Measurements from ENCODE around the gene FAM20A. TPM values are rescaled to one million over a fixed set of nuclear protein-coding genes. Genes with fewer than 3 reads are reported as not detected.

The FAM20A gene
- total and polyA plus RNA-seq, 2 donors (not counting 1 experiment from before 2014, with no cell fraction given), result not detected

DNA sequence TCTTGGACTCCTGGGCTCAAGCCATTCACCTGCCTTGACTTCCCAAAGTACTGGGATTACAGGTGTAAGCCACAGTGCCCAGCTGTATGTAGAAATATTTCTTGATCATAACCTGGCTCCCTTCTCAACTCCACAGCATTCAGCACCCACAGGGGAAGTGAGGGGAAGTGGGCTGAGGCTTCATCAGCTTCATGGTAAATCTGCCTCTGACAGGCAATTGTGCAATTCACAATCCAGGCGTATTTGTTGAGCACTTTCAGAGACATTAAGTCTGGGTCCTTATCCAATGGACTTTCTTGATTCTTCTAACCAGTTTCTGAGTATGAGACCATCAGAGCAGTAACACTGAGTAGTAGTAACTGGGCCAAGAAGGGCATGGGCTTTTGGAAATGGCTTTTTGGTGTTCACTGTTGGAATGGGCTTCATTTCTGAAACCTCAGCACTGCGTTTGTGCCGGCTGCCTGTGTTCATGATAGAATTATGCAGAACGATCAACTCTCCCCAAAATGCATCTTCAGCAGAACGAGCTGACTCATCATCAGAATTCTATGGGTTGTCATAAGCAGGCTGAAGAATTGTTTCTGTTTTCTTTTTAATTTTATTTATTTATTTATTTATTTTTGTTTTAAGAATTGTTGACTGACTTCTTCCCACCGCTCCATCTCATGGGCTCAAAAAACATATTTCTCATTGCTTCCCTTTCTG, 28.9 kb downstream of the FAM20A start:
- Histone ChIP-seq H3K9me3 (ENCODE audit: control extremely low read depth in 1 of 3, control insufficient read depth in 2 of 3, insufficient read depth in 1 of 3, low read length in 2 of 3) (no peaks in the 10 kb centered on the region), H3K4me2 (replicated peaks; ENCODE audit: low read depth, low read length, poor library complexity, severe bottlenecking) (no peak overlapping the region), H2AFZ (ENCODE audit: insufficient read depth, low read depth, low read length, poor library complexity, severe bottlenecking) (no peak overlapping the region), H4K20me1 (ENCODE audit: control insufficient read depth, insufficient read depth, low read length, poor library complexity, severe bottlenecking) (no peaks in the 10 kb centered on the region), H3K4me3 (ENCODE audit: control extremely low read depth in 1 of 5, extremely low read depth in 1 of 5, insufficient read depth in 1 of 5, low read depth in 2 of 5, low read length in 4 of 5) (no peak overlapping the region), H3K9ac (ENCODE audit: low read length) (no peak overlapping the region), H3K36me3 (replicated peaks in 1 of 2; ENCODE audit: control extremely low read depth in 1 of 2, control insufficient read depth in 1 of 2, extremely low read depth in 1 of 2, insufficient read depth in 2 of 2, low read length in 1 of 2) (no peaks in the 10 kb centered on the region), H3K27ac (ENCODE audit: low read length in 2 of 2) (no peak overlapping the region), H3K4me1 (ENCODE audit: control insufficient read depth in 2 of 2, insufficient read depth in 2 of 2, low read length in 2 of 2) (no peaks in the 10 kb centered on the region), H3K27me3 (replicated peaks in 1 of 4; ENCODE audit: control extremely low read depth in 1 of 4, control insufficient read depth in 3 of 4, insufficient read depth in 4 of 4, low read length in 3 of 4) (no peaks in the 10 kb centered on the region), H3K79me2 (ENCODE audit: control insufficient read depth, insufficient read depth, low read length) (no peaks in the 10 kb centered on the region)
- no peak for DNase-seq
- no peaks in the 10 kb centered on the region for H3K9me3 Mint-ChIP-seq (ENCODE audit: insufficient read depth)
- 40% methylated on average over 1 of the region's 6 CpGs for WGBS (ENCODE audit: insufficient coverage)
- no peak overlapping the region for H3K4me3 Mint-ChIP-seq
- TF ChIP-seq, protein P1, sequence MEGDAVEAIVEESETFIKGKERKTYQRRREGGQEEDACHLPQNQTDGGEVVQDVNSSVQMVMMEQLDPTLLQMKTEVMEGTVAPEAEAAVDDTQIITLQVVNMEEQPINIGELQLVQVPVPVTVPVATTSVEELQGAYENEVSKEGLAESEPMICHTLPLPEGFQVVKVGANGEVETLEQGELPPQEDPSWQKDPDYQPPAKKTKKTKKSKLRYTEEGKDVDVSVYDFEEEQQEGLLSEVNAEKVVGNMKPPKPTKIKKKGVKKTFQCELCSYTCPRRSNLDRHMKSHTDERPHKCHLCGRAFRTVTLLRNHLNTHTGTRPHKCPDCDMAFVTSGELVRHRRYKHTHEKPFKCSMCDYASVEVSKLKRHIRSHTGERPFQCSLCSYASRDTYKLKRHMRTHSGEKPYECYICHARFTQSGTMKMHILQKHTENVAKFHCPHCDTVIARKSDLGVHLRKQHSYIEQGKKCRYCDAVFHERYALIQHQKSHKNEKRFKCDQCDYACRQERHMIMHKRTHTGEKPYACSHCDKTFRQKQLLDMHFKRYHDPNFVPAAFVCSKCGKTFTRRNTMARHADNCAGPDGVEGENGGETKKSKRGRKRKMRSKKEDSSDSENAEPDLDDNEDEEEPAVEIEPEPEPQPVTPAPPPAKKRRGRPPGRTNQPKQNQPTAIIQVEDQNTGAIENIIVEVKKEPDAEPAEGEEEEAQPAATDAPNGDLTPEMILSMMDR (IDR thresholded peaks at IDR 0.05), result no peak
- no peak for TF ChIP-seq EZH2 (IDR thresholded peaks at IDR 0.05; ENCODE audit: borderline replicate concordance, insufficient read depth, low read depth, low read length, poor library complexity, severe bottlenecking)
- CTCF ChIA-PET, result no interaction called here
- H3K4me1 Mint-ChIP-seq, result no peaks in the 10 kb centered on the region
- H3K27me3 Mint-ChIP-seq, result peaks cover 6% of the 10 kb centered on the region
- no peak overlapping the region for H3K27ac Mint-ChIP-seq
- intact Hi-C loops (cut with micrococcal nuclease), result no loop called here
- ATAC-seq (ENCODE audit: low read depth), result no peak
- POLR2A ChIA-PET, result no interaction called here

DNA sequence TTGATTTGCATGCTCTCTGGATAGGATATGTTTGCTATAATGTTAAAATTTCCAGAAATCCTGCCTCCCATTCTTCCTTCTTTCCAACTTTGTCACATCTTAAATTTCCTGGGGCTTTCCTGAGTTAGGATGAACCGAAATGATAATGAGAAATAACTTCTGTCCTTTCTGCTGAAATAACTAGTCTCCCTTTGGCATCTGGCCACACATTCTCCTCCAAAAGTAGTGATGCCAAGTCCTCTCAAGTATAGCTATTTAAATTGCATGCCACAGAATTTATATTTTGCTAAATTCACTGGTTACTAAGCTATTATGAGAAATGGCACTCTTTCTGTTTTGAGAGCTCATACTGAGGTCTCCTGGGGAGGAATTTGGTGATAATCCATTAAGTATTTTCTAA, 30.6 kb downstream of the FAM20A start:
- intact Hi-C loops (cut with micrococcal nuclease), result no loop called here
- Histone ChIP-seq H3K4me2 (replicated peaks; ENCODE audit: low read depth, low read length, poor library complexity, severe bottlenecking) (no peak overlapping the region), H3K9me3 (ENCODE audit: control extremely low read depth in 1 of 3, control insufficient read depth in 2 of 3, insufficient read depth in 1 of 3, low read length in 2 of 3) (no peaks in the 10 kb centered on the region), H3K79me2 (ENCODE audit: control insufficient read depth, insufficient read depth, low read length) (no peaks in the 10 kb centered on the region), H3K27me3 (replicated peaks in 1 of 4; ENCODE audit: control extremely low read depth in 1 of 4, control insufficient read depth in 3 of 4, insufficient read depth in 4 of 4, low read length in 3 of 4) (peaks cover 0 to 3% (median 0%) of the 10 kb centered on the region in 4 experiments), H3K36me3 (replicated peaks in 1 of 2; ENCODE audit: control extremely low read depth in 1 of 2, control insufficient read depth in 1 of 2, extremely low read depth in 1 of 2, insufficient read depth in 2 of 2, low read length in 1 of 2) (no peaks in the 10 kb centered on the region), H2AFZ (ENCODE audit: insufficient read depth, low read depth, low read length, poor library complexity, severe bottlenecking) (no peak overlapping the region), H3K9ac (ENCODE audit: low read length) (no peak overlapping the region), H3K27ac (ENCODE audit: low read length in 2 of 2) (no peak overlapping the region), H3K4me1 (ENCODE audit: control insufficient read depth in 2 of 2, insufficient read depth in 2 of 2, low read length in 2 of 2) (no peaks in the 10 kb centered on the region), H3K4me3 (ENCODE audit: control extremely low read depth in 1 of 5, extremely low read depth in 1 of 5, insufficient read depth in 1 of 5, low read depth in 2 of 5, low read length in 4 of 5) (no peak overlapping the region), H4K20me1 (ENCODE audit: control insufficient read depth, insufficient read depth, low read length, poor library complexity, severe bottlenecking) (no peaks in the 10 kb centered on the region)
- Mint-ChIP-seq H3K27me3 (peaks cover 16% of the 10 kb centered on the region), H3K4me1 (no peaks in the 10 kb centered on the region), H3K4me3 (no peak overlapping the region), H3K9me3 (ENCODE audit: insufficient read depth) (no peaks in the 10 kb centered on the region), H3K27ac (no peak overlapping the region)
- DNase-seq, result no peak
- POLR2A ChIA-PET, result no interaction called here
- no CpG with 5 or more reads among the region's 1 CpG for WGBS (ENCODE audit: insufficient coverage)
- CTCF ChIA-PET, result no interaction called here
- ATAC-seq (ENCODE audit: low read depth), result no peak
- no peak for TF ChIP-seq EZH2 (IDR thresholded peaks at IDR 0.05; ENCODE audit: borderline replicate concordance, insufficient read depth, low read depth, low read length, poor library complexity, severe bottlenecking)
- TF ChIP-seq, protein P1 (IDR thresholded peaks at IDR 0.05), result no peak

Measured in B cell (primary cell).